ENCODE data around the gene KRT39.

The KRT39 gene

DNA sequence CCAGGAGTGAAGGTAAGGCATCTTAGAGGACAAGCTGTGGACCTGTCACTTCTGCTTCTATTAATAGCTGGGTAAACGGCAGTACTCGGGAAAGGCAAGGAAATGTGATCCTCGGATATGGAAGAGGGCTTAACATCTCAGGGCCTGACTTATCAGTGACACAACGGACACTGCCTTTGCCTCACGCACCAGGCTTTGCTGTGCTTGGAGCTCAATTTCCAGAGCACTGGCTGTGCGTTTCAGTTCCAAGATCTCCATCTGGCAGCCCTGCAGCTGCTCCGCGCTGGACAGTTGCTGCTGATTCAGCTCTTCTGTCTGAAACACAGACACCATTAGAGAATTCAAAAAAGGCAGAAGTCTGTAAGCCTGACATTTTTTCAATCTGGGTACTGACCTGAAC lies 13.8 kb upstream of the KRT39 start:
- DNase-seq (ENCODE audit: low read depth): no peak

DNA sequence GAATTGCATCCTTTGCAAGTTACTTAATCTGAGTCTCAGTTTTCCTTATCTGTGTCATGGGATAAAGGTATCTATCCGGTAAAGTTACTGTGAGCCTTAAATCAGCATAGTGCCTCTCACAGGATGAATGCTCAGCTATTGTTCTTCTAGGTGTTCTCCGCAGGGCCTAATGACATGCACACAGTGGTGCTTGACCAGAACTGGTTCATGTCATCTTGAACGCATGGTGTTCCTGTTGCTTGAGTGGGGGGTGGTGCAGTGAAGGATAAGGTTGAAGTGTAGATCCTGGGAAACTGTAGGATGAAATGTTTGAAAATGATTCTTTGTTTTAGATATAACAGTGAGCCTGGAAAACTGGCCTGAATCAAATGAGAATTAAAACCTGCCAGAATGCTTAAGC lies 13.4 kb upstream of the KRT39 start:
- no peak for DNase-seq (ENCODE audit: low read depth)

DNA sequence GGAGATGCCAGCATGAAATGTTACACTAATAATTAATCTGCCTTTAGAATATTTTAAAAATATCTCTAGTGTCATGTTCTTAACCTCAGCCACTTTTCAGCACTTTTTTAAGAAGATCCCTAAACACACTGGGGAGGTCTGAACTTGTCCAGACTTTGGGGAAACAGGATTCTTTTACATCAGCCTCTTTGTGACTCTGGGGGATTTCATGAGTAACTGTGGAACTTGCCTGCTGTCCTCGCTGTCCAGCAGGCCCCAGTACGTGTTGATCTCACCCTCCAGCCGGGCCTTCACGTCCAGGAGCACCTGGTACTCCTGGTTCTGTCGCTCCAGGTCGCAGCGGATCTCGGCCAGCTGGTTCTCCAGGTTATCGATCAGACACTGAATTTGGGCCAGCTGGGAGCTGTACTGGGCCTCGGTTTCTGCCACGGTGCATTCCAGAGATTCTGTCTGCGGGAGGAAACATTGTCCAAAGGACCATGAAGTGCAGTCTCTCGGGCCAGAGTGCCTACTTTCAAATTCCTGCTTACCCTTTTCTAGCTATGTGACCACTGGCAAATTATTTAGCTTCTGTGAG lies 11.9 kb upstream of the KRT39 start:
- no peak for DNase-seq (ENCODE audit: low read depth)

DNA sequence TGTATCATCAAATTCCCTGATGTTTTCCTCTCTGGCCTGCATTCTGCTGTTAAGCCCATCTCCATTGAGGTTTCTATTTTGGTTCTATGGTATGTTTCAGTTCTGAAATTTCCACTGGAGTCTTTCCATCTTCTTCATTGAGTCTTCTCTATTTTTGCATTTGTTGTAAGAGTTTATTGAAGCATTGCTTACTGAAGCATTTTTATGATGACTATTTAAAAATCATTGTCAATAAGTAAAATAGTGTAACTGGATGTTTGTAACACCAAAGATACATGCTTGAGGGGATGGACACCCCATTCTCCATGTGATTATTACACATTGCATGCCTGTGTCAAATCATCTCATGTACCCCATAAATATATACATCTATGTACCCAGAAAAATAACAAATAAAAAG lies 8.8 kb upstream of the KRT39 start:
- no peak for DNase-seq (ENCODE audit: low read depth)

DNA sequence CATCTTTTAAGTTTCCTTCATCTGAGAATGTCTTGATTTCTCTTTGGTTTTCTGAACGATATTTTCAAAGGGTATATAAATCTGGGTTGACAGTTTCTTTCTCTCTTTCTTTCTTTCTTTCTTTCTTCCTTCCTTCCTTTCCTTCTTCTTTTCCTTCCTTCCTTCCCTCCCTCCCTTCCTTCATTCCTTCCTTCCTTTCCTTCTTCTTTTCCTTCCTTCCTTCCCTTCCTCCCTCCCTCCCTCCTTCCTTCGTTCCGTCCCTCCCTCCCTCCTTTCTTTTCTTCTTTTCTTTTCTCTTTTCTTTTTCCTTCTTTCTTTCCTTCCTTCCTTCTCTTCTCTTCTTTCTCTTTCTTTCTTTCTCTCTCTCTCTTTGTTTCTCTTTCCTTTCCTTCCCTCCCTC lies 7.6 kb upstream of the KRT39 start:
- DNase-seq (ENCODE audit: low read depth): no peak

DNA sequence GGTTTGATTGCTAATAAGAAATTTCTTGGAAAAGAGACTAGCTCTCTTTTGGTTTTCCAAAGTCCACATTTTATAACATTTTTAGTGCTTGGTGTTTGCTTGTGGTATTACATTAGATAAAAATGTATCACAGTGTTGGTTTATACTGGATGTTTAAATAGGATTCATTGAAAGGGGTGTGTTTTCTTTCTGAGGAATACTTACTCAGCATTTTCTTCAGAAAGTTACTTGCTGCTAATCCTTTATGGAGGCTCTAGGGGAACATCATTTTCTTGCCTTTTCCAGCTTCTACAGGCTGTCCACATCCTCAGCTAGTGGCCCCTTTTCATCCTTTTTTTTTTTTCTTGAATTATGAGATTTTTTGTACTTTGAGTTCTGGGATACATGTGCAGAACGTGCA lies 834 bp upstream of the KRT39 start:
- no peak for DNase-seq (ENCODE audit: low read depth)

DNA sequence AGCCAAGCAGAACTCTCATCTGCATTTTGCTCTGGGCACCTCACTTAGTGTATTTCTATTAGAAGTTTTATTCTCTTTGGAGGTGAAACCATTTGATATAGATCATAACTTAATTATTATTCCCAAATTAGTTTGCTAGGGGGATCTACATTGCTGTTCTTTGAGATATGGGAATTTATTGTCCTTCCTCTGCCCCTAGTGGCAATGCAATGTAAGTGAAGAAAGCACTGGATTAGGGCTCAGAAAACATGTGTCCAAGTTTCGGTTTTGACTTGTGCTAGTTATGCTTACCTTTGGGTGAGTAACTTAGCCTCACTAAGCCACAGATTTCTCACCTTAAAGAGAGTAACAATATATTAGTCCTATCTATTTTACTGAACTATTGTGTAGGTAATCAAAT lies 2.9 kb downstream of the KRT39 start:
- DNase-seq (ENCODE audit: low read depth): no peak

DNA sequence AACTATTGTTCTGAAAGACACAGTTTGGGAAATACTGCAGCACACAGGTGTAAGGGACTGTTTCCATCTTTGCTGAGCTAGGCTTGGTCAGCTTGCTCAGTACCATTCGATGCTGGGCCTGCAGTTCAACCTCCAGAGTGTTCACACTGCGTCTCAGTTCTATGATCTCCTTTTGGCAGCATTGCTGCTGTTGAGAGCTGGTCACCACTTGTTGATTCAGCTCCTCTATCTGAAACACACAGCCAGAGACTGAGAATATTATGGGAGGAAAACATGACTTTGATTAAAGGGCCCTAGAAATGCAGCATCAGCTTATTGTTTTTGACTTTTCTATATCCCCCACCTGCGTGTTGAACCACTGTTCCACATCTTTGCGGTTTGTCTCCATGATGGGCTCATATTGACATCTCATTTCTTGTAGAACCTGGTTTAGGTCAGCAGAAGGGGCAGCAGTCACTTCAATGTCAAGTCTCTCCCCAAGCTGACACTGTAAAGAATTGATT lies 4.6 kb downstream of the KRT39 start:
- no peak for DNase-seq (ENCODE audit: low read depth)

DNA sequence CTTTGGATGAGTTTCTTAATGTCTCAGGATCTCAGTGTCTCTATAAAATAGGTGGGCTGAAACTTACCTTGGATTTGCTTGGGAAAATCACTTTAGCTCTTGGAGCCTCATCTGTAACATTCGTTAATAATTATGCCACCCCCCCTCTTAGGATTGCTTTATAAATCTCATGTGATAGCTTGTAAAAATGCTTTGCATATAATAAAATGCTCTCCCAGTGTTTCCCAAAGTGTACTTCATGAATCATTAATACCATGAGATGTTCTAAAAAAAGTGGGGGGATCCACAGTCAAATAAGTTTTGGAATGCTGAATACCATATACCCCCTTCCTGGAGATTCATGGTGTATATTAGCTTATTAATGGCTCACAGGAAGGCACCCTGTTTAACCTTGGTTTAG lies 5.2 kb downstream of the KRT39 start:
- no peak for DNase-seq (ENCODE audit: low read depth)

DNA sequence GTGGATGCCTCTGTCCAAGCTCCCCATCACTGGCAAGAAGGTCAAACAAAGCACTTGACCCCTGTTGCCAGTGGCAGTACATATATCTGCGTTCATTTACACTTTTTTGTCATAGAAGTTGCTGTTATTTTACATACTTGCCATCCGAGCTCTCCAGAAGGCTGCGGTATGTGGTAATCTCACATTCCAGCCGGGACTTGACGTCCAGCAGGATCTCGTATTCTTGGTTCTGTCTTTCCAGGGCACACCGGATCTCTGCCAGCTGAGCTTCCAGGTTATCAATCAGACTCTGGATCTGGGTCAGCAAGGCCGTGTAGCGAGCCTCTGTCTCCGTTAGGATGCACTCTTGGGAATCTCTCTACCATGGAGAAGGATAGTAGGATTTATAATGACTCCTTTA lies 6.6 kb downstream of the KRT39 start:
- no peak for DNase-seq (ENCODE audit: low read depth)

DNA sequence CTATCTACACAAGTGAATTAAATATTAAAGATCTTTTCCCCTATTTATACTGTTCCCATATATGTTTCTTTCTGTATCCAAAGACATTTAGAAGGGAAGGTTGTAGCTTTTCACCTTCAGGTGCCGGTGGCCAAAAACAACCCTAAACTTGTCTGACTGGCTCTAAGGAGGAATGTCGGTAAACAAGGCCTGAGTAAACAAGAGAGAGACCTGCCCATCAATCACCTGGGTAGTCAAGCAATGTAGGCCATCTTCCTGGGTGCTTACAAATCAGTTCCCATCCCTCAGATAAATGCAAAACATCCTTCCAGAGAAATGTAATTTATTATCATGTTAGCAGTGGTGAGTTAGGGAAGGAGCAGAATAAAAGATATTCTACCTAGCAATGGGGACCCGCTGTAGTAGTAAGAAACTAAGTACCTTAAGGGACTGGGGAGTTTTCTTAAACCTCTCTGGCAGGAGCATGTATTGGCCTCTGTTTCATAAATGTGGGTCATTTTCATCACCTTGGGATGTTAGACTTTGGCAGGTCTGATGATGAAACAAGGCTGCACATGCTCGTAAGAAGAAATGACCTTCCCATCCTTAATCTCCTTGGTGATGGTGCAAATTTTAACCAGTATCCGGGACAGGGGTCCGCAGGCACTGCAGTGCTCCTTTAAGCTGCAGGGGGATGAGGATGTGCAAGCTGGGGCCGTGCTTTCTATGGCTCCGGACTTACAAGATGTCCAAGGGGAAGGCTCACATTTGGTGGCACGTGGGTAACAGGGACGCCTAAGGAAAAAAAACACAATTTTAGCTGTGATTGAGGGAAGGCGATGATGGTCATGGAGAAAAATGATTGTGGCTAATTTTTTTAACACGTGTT lies 8.4 kb downstream of the KRT39 start:
- no peak for DNase-seq (ENCODE audit: low read depth)

DNA sequence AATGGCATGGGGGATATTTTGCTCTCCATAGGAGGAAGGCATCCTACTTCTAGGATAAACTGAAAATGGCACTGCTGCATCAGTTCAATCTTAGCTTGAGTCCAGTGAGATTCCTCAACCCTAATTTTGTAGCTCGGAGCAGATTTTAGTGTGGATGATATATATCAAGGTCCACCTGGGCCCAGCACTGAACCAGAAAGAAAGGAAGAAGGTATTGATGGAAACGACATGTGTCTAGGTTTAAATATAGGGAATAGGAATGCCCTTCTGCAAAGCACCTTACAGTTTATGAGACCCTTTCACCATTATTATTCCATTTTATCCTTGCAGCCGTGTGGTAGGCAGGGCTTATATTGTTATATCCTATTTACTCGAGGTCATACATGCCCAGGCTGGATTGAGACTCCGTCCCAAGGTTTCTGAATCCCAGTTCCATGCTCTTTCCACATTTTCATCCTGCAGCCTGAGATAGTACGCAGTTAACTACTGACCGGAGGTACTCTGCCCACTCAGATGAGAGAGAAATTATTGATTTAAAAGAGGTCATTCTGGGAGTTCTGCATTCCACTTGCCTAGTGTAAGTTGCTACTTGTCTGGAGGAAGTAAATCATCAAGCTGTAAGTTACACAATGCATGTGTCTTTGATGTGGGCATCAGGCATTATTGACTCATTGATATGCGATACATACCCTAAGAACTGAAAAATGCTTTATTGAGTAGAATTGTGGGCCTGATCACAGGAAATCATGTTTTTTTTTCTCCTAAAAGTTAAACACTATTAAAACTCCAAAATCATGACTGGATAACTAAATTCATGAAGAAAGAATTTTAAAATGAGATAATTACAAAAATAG lies 10.1 kb downstream of the KRT39 start:
- no peak for DNase-seq (ENCODE audit: low read depth)

DNA sequence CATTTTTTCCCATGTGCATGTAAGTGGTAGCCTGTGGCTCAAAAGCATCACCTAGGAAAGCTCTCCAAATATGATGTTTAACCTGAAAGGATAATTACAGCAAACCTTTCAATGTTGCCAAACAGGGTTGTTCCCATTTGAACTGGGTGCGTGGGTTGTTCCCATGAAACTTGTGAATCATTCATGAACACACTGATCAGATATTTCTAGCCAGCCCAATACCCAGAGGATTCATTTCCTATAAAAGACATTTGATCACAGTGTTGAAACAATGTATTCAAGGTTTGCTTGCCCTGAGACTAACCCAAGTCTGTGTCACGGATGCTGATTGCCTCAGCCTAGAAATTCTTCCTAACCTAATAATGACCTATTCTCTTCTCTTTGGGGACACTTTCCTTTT lies 12.9 kb downstream of the KRT39 start:
- DNase-seq (ENCODE audit: low read depth): no peak

DNA sequence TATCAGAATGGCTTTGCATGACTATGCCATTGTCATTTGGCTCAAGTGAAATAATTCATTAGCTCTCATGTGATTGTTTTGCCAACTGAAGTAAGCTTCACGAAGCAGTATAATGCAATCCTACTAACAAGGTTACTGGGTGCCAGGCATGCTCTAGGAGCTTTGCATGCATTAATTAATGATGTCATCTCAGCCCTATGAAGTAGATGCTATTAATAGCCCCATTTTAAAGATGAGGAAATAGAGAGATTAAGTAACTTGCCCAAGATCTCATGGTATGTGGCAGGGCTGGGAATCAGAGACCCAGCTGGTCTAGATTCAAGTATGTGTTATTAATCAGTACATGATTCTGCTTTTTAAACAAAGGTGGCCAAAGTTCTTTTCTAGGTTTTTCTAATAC lies 14.1 kb downstream of the KRT39 start:
- DNase-seq (ENCODE audit: low read depth): no peak

DNA sequence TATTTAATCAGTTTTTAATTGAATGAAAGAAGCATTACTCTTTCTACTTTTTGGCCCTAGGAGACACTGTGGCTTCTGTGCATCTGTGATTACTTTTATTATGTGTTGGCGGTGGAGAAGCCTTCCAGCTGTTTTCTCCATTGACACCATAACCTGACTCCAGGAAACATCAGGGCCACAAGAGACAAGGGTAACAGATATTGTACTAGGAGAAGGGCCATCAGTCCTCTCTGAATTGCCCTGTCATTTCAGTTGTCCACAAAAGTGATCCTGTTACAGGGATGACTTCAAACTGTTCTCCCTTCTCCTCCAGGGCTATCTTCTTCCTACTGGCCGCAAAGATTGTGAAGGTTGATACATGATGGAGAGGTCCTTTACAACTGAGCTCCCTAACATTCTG lies 14.6 kb downstream of the KRT39 start:
- no peak for DNase-seq (ENCODE audit: low read depth)

DNA sequence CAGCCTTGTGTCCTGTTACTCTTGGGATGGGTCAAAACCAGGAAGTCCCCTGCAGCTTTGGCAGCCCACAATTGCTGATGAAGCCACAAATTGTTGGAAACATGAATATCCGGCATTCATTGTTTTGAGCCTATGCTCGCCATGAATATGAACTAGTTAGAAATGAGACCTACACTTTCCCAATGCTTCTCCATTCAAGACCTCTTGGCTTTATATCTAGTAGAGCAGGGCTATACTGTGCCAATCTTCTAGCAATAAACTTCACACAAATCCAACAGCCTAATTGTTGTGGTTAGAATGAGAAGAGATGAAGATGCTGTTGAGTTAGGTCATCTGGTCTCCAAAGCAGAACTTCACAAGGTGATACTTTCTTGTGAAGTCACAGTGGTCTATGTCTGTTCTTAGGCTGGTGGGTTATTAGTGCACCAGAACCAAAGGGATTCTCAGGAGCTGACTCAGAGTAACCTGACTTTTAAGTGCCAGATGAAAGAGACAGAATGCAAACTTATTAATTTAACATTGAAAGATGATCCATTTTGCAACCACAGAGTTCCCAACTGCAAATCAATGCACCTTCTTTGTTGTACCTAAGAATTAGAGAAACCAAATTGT lies 15.6 kb downstream of the KRT39 start:
- no peak for DNase-seq (ENCODE audit: low read depth)

DNA sequence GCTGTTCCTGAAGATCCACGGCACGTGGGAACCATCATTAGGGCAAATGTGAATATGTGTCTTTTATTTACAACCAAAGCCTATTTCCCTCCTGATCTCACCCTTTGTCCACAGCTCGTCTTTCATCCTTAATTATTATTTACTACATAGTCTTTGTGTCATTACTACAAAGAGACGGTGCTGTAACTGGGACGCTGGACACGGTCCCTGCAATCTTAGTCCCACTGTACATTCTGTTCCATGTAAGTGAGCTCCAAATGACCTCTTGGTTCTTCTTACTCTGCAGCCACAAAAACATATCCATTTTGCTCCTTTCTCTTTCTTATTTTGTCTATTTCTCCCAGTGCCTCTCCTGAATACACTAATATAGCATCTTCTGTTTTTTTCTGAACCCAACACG lies 16.6 kb downstream of the KRT39 start:
- no peak for DNase-seq (ENCODE audit: low read depth)

DNA sequence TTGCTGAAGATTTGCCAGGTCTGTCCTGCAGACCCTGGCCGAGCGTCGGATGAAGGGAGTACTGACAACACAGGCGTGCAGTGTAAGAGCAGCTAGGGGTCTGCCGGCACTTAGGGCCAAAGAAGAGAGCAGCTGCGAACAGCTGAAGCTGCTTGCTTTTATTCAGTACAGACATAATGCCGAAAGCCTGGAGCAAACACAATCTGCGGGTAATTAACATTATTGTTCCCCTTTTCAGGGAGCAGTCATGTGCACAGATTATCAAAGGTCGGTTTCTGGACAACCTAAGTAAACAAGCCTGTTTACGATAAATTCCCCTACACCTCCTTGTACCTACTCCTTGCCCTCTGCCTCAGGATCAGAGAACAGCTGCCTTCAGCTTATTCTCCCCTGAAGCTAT lies 17.3 kb downstream of the KRT39 start:
- DNase-seq (ENCODE audit: low read depth): no peak

DNA sequence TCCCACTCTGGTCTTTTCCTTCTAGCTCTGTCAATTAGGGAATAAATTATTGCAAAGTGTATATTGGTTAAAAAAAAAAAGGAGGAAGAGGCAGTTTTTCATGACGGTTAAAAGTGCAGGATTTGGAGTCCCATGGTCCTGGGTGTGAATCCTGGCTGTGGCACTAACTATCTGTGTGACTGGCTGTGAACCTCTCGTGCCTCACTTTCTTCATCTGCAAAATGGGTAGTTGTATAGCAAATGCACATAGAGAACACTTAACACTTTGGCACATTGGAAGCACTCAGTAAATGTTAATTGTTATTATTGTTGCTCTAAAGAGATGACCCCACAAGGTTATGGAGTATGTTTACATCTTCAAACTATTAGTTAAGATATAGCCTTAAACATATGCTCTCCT lies 18.8 kb downstream of the KRT39 start:
- no peak for DNase-seq (ENCODE audit: low read depth)

DNA sequence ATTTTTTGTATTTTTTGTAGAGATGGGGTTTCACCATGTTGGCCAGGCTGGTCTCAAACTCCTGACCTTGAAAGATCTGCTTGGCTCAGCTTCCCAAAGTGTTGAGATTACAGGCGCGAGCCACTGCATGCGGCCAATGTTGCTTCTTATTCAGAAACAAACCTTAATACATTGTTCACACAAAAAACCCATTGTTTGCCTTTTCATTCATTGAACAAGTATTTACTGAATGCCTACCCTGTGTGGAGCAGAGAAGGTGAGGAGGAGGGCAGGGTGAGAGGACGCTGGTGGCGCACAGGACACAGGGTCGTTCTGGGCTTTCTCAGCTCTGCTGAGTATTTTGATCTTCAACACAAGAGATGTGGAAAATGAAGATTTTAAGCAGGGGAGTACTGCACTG lies 21.3 kb downstream of the KRT39 start:
- no peak for DNase-seq (ENCODE audit: low read depth)

DNA sequence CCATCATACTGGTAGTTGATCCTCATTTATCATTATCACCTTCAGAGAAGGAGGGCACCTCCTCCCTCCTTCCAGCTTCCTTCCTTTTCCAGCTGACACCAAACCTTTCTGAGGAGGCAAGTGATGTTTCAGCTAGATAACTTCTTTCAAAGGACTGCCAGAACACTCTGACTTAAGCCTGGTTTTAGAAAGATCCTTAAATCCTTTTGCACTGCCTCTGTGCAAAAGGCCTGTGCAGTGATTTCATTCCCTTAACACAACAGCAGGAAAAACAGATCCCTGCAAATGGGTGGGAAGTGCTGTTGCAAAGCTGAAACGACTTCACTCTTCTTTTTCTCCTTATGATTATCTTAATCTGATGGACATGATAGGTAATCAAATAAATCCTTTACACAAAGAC lies 22.2 kb downstream of the KRT39 start:
- DNase-seq (ENCODE audit: low read depth): no peak

DNA sequence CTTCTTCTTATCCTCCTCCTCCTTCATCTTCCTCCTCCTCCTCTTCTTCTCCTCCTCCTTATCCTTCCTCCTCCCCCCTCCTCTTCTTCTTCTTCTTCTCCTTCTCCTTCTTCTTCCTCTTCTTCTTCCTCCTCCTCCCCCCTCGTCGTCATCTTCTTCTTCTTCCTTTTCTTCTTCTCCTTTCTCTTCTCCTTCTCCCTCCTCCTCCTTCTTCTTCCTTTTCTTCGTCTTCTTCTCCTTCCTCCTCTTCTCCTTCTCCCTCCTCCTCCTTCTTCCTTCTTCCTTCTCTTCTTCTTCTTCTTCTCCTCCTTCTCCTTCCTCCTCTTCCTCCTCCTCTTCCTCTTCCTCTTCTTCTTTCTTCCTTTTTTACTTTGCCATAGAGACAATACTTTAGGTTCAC lies 24.2 kb downstream of the KRT39 start:
- DNase-seq (ENCODE audit: low read depth): no peak

DNA sequence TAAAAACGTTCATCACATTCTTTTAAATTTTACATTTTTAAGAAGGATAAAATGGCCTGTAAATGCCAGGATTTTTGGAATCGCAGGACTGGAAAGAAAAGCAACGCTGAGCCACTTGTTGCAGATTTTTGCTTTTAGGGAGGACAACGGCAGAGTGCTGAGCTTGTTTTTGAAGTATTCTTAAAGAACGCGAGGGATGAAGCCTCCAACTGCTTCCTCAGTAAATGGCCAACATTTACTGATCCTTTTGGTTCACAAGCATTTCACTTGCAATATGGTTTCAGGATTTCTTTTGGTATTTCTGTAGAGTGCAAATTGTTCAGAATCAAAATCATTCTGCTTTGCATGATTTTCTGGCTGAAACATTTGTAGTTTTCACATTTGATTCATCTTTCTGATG lies 26.5 kb downstream of the KRT39 start:
- no peak for DNase-seq (ENCODE audit: low read depth)
